GM20000 (cell line): ENCODE data around the gene IFFO2.
A peak's percentile ranks its signal among the peaks of the same experiment; 100 is the strongest.

Experiments
- DNase-seq: peaks from one replicate; pipeline ENCODE4 v3.0.0; 2012; ENCODE audit warnings: low spot score
- TF ChIP-seq, protein P1 (sequence below): IDR thresholded peaks from 2 replicates; pipeline ENCODE4 v1.5.1; 2012; ENCODE audit warnings: mild to moderate bottlenecking, control low read depth; ENCODE audit errors: extremely low read depth, missing control alignments

The IFFO2 gene

DNA sequence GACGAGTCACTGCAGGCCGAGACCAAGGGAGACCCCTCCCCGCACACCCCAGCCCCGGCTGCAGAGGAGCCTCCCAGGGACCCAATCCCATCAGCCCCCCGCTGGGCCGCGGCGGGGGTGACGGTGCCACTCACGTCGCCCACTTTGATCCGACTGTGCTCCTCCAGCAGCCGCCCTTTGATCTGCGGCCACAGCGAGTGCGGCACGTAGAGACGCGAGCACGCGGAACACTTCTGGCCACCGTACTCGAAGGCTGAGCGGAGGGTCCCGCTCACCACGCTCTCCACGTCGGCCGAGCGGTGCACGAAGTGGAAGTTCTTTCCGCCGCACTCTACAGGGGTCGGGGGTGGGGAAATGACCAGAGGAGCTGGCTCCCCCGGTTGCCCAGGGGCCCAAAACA is 79.2 kb downstream of the IFFO2 start:
- DNase-seq, result no peak
- TF ChIP-seq, protein P1, sequence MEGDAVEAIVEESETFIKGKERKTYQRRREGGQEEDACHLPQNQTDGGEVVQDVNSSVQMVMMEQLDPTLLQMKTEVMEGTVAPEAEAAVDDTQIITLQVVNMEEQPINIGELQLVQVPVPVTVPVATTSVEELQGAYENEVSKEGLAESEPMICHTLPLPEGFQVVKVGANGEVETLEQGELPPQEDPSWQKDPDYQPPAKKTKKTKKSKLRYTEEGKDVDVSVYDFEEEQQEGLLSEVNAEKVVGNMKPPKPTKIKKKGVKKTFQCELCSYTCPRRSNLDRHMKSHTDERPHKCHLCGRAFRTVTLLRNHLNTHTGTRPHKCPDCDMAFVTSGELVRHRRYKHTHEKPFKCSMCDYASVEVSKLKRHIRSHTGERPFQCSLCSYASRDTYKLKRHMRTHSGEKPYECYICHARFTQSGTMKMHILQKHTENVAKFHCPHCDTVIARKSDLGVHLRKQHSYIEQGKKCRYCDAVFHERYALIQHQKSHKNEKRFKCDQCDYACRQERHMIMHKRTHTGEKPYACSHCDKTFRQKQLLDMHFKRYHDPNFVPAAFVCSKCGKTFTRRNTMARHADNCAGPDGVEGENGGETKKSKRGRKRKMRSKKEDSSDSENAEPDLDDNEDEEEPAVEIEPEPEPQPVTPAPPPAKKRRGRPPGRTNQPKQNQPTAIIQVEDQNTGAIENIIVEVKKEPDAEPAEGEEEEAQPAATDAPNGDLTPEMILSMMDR, result no peak

GRCh38 chr1:18876210-18876609 is 80.3 kb downstream of the IFFO2 start:
- DNase-seq, result no peak
- TF ChIP-seq, protein P1, result no peak

- no peak for DNase-seq
- TF ChIP-seq, protein P1, result no peak
Observed at GRCh38 chr1:18875796-18876128, 80.7 kb downstream of the IFFO2 start.

DNA sequence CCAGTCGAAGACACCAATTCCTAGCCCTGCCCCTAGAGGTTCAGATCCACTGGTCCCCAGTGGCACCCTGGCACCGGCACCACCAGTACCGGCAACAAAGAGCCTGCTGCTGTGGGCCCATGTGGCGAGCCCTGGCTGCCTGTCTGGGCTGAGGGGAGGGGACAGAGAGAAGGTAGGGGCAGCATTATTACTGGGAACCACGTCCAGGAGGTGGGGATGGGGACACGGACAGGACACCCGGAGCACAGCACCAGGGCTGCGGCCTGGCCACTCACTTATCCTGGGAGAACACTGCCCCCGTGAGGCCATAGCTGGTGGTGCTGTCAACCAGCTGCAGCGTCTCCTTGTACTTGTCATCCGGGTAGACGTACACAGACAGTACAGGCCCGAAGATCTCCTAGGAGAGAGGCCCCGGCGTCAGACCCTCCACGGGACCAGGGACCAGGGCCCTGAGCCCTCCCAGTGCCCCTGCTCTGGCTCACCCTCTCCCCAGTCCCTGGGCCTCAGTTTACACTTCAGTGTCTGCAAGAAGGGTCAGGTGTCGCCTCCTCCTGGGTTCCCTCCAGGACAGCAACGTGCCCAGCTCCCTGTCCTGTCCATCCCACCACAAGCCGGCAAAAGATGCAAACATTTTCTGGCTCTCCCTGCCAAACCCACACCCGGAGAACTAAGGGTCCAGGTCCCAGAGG is 81.2 kb downstream of the IFFO2 start:
- peak; percentile 88 for DNase-seq
- TF ChIP-seq, protein P1, result peak; percentile 74

DNA sequence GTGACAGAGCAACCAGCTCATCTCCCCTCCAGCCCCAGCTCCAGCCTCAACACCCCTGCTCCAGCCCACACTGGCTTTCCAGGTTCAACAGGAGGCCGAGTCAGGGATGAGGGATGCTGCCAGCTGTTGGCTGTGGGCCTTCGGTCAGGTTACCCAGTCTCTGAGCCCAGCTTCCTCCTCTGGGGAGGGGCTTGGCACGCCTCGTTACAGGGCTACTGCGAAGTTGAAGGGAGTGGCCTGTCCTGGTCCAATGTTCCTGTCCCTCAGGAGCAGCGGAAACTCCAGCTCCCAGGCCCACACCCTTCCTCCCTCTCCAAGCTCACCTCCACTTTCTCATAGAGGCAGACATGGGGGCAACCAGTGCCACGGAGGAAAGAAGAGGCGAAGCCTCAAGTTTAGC is 81.9 kb downstream of the IFFO2 start:
- no peak for DNase-seq

DNA sequence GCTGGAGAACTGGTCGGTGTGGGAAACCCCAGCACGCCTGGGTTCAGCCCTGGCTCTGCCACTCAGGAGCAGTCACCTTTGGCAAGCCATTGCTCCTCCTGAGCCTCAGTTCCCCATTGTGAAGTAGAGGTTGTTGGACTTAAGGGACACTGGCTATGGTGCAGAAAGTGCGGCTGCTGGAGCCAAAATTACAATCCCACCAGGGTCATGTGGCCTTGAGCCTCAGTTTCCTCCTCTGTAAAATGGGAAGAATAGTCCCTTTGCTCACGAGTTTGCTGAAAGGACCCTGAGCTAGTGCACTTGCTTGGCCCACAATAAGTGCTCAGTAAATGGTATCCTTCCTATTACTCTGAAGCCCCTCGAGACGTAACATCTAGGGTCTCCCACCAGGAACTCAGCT is 82.4 kb downstream of the IFFO2 start:
- TF ChIP-seq, protein P1, result no peak
- no peak for DNase-seq

More for the DNA sequence above, 81.9 kb downstream of the IFFO2 start:
- TF ChIP-seq, protein P1, result no peak

- DNase-seq, result no peak
- TF ChIP-seq, protein P1, result no peak
Observed at GRCh38 chr1:18872071-18872611, 84.3 kb downstream of the IFFO2 start.
